Activated T-cell treated with anti-CD3 and anti-CD28 coated beads, Interleukin-2, amount 50 U/mL, for 4 hours (primary cell): ENCODE data around the gene ESAM. TPM values are rescaled to one million over a fixed set of nuclear protein-coding genes. Genes with fewer than 3 reads are reported as not detected.

Source experiments
- ATAC-seq, 2 donors: fragments of 200-7000 bp; cut with Tn5 transposase; one replicate each; pipeline ENCODE4 v1.10.0; 2021
- DNase-seq: peaks from one replicate; pipeline ENCODE4 v3.0.0-alpha.2; 2020
- H3K27me3 Mint-ChIP-seq: one replicate; pipeline ENCODE4 v1.8.0; 2021; ENCODE audit warnings: low read depth, mixed read lengths
- H3K36me3 Mint-ChIP-seq: one replicate; pipeline ENCODE4 v1.8.0; 2022; ENCODE audit warnings: mixed read lengths; ENCODE audit not compliant: insufficient read depth
- H3K4me1 Mint-ChIP-seq: one replicate; pipeline ENCODE4 v1.8.0; 2021; ENCODE audit warnings: low read depth, mixed read lengths
- H3K4me3 Mint-ChIP-seq: one replicate; pipeline ENCODE4 v1.8.0; 2021; ENCODE audit warnings: mild to moderate bottlenecking, moderate library complexity, mixed read lengths
- H3K9me3 Mint-ChIP-seq: one replicate; pipeline ENCODE4 v1.8.0; 2021; ENCODE audit warnings: mixed read lengths
- total RNA-seq, 3 donors: library from RNA; stranded (reverse); gene quantifications; one replicate each; pipeline ENCODE4 v1.2.1, GENCODE V29; 2021

The ESAM gene
- total RNA-seq: under 1 TPM; 0.40 to 0.66 (median 0.65) TPM

GRCh38 chr11:124762105-124762623, at the start of gene ESAM:
TSS of gene ESAM (minus strand) at chr11:124762290. CDS start at chr11:124762154, 136 bp downstream.
- peaks cover 7% of the 10 kb centered on the region for H3K36me3 Mint-ChIP-seq
- peak within 1 kb of the TSS; percentile 94 for H3K4me3 Mint-ChIP-seq
- H3K9me3 Mint-ChIP-seq: no peaks in the 10 kb centered on the region
- peaks cover 41% of the 10 kb centered on the region for H3K27me3 Mint-ChIP-seq
- peak; percentile 63 for DNase-seq
- peak; percentile 73 to 79 for ATAC-seq
- peaks cover 33% of the 10 kb centered on the region for H3K4me1 Mint-ChIP-seq

- Mint-ChIP-seq H3K9me3 (no peaks in the 10 kb centered on the region), H3K4me3 (no peak overlapping the region), H3K4me1 (no peaks in the 10 kb centered on the region), H3K36me3 (peaks cover 11% of the 10 kb centered on the region), H3K27me3 (peaks cover 10% of the 10 kb centered on the region)
- DNase-seq (no peak), ATAC-seq (no peak)
Observed at GRCh38 chr11:124811399-124812125, 49.5 kb upstream of the ESAM start.

GRCh38 chr11:124807660-124808270, 45.7 kb upstream of the ESAM start:
- Mint-ChIP-seq H3K4me3 (no peak overlapping the region), H3K36me3 (peaks cover 17% of the 10 kb centered on the region), H3K9me3 (no peaks in the 10 kb centered on the region), H3K4me1 (no peaks in the 10 kb centered on the region), H3K27me3 (peaks cover 2% of the 10 kb centered on the region)
- DNase-seq (no peak), ATAC-seq (no peak)

- ATAC-seq: no peak
Observed at GRCh38 chr11:124807201-124807600, 45.1 kb upstream of the ESAM start.

GRCh38 chr11:124804884-124805283, 42.8 kb upstream of the ESAM start:
- no peak for DNase-seq
- Mint-ChIP-seq H3K9me3 (no peaks in the 10 kb centered on the region), H3K4me3 (no peak overlapping the region), H3K4me1 (peaks cover 10% of the 10 kb centered on the region), H3K36me3 (peaks cover 17% of the 10 kb centered on the region), H3K27me3 (no peaks in the 10 kb centered on the region)
- no peak for ATAC-seq

More at GRCh38 chr11:124807201-124807600, 45.1 kb upstream of the ESAM start:
- no peak for DNase-seq
- Mint-ChIP-seq H3K36me3 (peaks cover 17% of the 10 kb centered on the region), H3K9me3 (no peaks in the 10 kb centered on the region), H3K4me1 (no peaks in the 10 kb centered on the region), H3K27me3 (no peaks in the 10 kb centered on the region), H3K4me3 (no peak overlapping the region)

GRCh38 chr11:124801636-124802312, 39.7 kb upstream of the ESAM start:
- no peak for ATAC-seq
- Mint-ChIP-seq H3K4me1 (peaks cover 27% of the 10 kb centered on the region), H3K27me3 (no peaks in the 10 kb centered on the region), H3K9me3 (no peaks in the 10 kb centered on the region), H3K36me3 (peaks cover 7% of the 10 kb centered on the region), H3K4me3 (peak overlapping the region; percentile 84)
- no peak for DNase-seq

- DNase-seq (no peak), ATAC-seq (no peak)
- peak overlapping the region; percentile 84 for H3K4me3 Mint-ChIP-seq
- no peaks in the 10 kb centered on the region for H3K9me3 Mint-ChIP-seq
- peaks cover 27% of the 10 kb centered on the region for H3K4me1 Mint-ChIP-seq
- no peaks in the 10 kb centered on the region for H3K27me3 Mint-ChIP-seq
- H3K36me3 Mint-ChIP-seq: peaks cover 5% of the 10 kb centered on the region
Observed at GRCh38 chr11:124801014-124801413, 38.9 kb upstream of the ESAM start.

GRCh38 chr11:124800226-124800929, 38.3 kb upstream of the ESAM start, which contains the start of gene MSANTD2:
TSS of gene MSANTD2 (minus strand) at chr11:124800406. CDS start at chr11:124800380, 26 bp downstream.
- no peaks in the 10 kb centered on the region for H3K9me3 Mint-ChIP-seq
- DNase-seq: peak; percentile 70
- H3K27me3 Mint-ChIP-seq: no peaks in the 10 kb centered on the region
- H3K4me1 Mint-ChIP-seq: peaks cover 29% of the 10 kb centered on the region
- peak; percentile 93 to 94 for ATAC-seq
- peak within 1 kb of the TSS; percentile 91 for H3K4me3 Mint-ChIP-seq
- H3K36me3 Mint-ChIP-seq: peaks cover 2% of the 10 kb centered on the region

- Mint-ChIP-seq H3K9me3 (no peaks in the 10 kb centered on the region), H3K4me3 (peak overlapping the region; percentile 91), H3K36me3 (no peaks in the 10 kb centered on the region), H3K27me3 (no peaks in the 10 kb centered on the region), H3K4me1 (peaks cover 31% of the 10 kb centered on the region)
- DNase-seq: peak; percentile 28
- ATAC-seq: peak; percentile 61 to 63
Observed at GRCh38 chr11:124799348-124800225, 37.5 kb upstream of the ESAM start.

- no peak for DNase-seq
- no peaks in the 10 kb centered on the region for H3K36me3 Mint-ChIP-seq
- ATAC-seq: no peak
- H3K9me3 Mint-ChIP-seq: no peaks in the 10 kb centered on the region
- peak overlapping the region; percentile 91 for H3K4me3 Mint-ChIP-seq
- H3K4me1 Mint-ChIP-seq: peaks cover 34% of the 10 kb centered on the region
- H3K27me3 Mint-ChIP-seq: no peaks in the 10 kb centered on the region
Observed at GRCh38 chr11:124798991-124799347, 36.9 kb upstream of the ESAM start.

- Mint-ChIP-seq H3K9me3 (no peaks in the 10 kb centered on the region), H3K4me1 (peaks cover 40% of the 10 kb centered on the region), H3K4me3 (no peak overlapping the region), H3K27me3 (no peaks in the 10 kb centered on the region), H3K36me3 (no peaks in the 10 kb centered on the region)
- no peak for ATAC-seq
- no peak for DNase-seq
Observed at GRCh38 chr11:124796312-124796711, 34.2 kb upstream of the ESAM start.

GRCh38 chr11:124793466-124794278, 31.6 kb upstream of the ESAM start:
- H3K4me1 Mint-ChIP-seq: peaks cover 32% of the 10 kb centered on the region

More at GRCh38 chr11:124793466-124794278, 31.6 kb upstream of the ESAM start:
- H3K9me3 Mint-ChIP-seq: no peaks in the 10 kb centered on the region
- H3K36me3 Mint-ChIP-seq: no peaks in the 10 kb centered on the region
- ATAC-seq (peak; percentile 48 to 59), DNase-seq (no peak)
- no peaks in the 10 kb centered on the region for H3K27me3 Mint-ChIP-seq
- H3K4me3 Mint-ChIP-seq: no peak overlapping the region
